ENCODE results near the gene GSC.
"Not testable (repeated sequence)": the region's sequence is repeated elsewhere in the genome, so short reads cannot be mapped to it uniquely, and the experiment has no call there.

Gene GSC

GRCh38 chr14:94738097-94738496 is 31.8 kb downstream of the GSC start:
- DNase-seq = no peak

GRCh38 chr14:94728950-94729349 is 41.0 kb downstream of the GSC start:
- DNase-seq = no peak

GRCh38 chr14:94728440-94728839 is 41.5 kb downstream of the GSC start:
- DNase-seq = not testable (repeated sequence)

- DNase-seq = not testable (repeated sequence)
Measured at GRCh38 chr14:94726649-94727048, 43.3 kb downstream of the GSC start.

- DNase-seq = no peak
Measured at GRCh38 chr14:94724993-94725392, 44.9 kb downstream of the GSC start.

GRCh38 chr14:94722397-94722796 is 47.5 kb downstream of the GSC start:
- DNase-seq = no peak
